Small intestine (tissue), 7 donors: Measurements from ENCODE around the gene SUPT5H. TPM values are rescaled to one million over a fixed set of nuclear protein-coding genes. Genes with fewer than 3 reads are reported as not detected.
A peak's percentile ranks its signal among the peaks of the same experiment; 100 is the strongest.
"Not testable (repeated sequence)": the region's sequence is repeated elsewhere in the genome, so short reads cannot be mapped to it uniquely, and the experiment has no call there.

Experiments
- DNase-seq, 2 donors: peaks; one replicate each; pipeline versions ENCODE4 v3.0.0 to v3.0.0-alpha.2; 2013
- FAIRE-seq: peaks from 2 replicates; lab custom pipeline; 2012; peaks lifted over from hg19 to GRCh38; lab: Jason Lieb, UNC
- H3K27ac ChIP-seq, 3 donors: one replicate each; pipeline ENCODE4 v1.5.1; 2013; ENCODE audit warnings: low read length in 2 of 3, mild to moderate bottlenecking in 2 of 3, control low read depth in 1 of 3, inconsistent platforms in 1 of 3, low read depth in 1 of 3, moderate library complexity in 1 of 3
- H3K27me3 ChIP-seq, 3 donors: one replicate each; pipeline ENCODE4 v1.6.1; 2013; ENCODE audit warnings: low read length in 3 of 3, inconsistent platforms in 1 of 3; ENCODE audit not compliant: control insufficient read depth in 3 of 3, insufficient read depth in 3 of 3
- H3K36me3 ChIP-seq, 3 donors: one replicate each; pipeline ENCODE4 v1.6.1; 2013; ENCODE audit warnings: low read length in 3 of 3, inconsistent platforms in 1 of 3, low read depth in 1 of 3, mild to moderate bottlenecking in 1 of 3, moderate library complexity in 1 of 3; ENCODE audit not compliant: control insufficient read depth in 3 of 3, insufficient read depth in 2 of 3
- H3K4me1 ChIP-seq, 3 donors: one replicate each; pipeline ENCODE4 v1.6.1; 2013; ENCODE audit warnings: low read length in 2 of 3, inconsistent platforms in 1 of 3, low read depth in 1 of 3, mild to moderate bottlenecking in 1 of 3, moderate library complexity in 1 of 3; ENCODE audit not compliant: control insufficient read depth in 3 of 3, insufficient read depth in 2 of 3
- H3K4me3 ChIP-seq, 3 donors: one replicate each; pipeline ENCODE4 v1.5.1; 2013; ENCODE audit warnings: low read length in 3 of 3, control low read depth in 1 of 3, inconsistent platforms in 1 of 3, low read depth in 1 of 3, mild to moderate bottlenecking in 1 of 3, moderate library complexity in 1 of 3
- H3K9me3 ChIP-seq, 2 donors: one replicate each; pipeline ENCODE4 v1.6.1; 2013; ENCODE audit warnings: low read depth in 1 of 2, low read length in 1 of 2; ENCODE audit not compliant: control insufficient read depth in 2 of 2, insufficient read depth in 1 of 2
- WGBS, 3 donors: extraction: QIAGEN DNeasy Blood & Tissue Kit; methylation state at CpG; one replicate each; pipeline ENCODE4 v1.1.7; 2013; 5-methylcytosine and 5-hydroxymethylcytosine counted together
- polyA plus RNA-seq, 4 donors: library from polyadenylated mRNA; stranded (reverse) in 3 of 4; unstranded in 1 of 4; fragments of 200-250 nt in 3 of 4; fragments of 120-200 nt in 1 of 4; gene quantifications; one replicate each; pipeline versions ENCODE4 v1.2.1 to v1.2.3, GENCODE V29; 2013
- donor health status: healthy with polysubstance abuse.
- donor health status: control.
- donor health status: control.
- donor health status: Bipolar disorder and iron deficiency.
- donor health status: healthy.

SUPT5H gene
- polyA plus RNA-seq, 4 donors: 95.5 to 283 (median 163) TPM

DNA sequence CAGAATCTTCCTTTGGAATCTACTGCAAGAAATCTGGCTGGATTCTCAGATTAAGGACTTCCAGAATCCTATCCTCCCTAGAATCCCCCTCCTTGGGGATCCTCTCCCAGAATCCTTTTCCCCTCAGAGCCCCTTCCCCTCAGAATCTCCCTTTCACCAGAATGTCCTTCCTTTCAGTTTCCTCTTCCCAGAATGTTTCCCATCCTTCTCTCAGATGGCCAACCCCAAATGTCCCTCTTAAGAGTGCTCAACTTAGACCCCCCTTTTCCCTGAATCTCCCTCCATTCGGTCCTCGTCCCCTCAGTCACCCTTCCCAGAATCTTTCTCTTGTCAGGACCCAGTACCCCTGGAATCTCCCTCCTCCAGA, 9.0 kb upstream of the SUPT5H start:
- Histone ChIP-seq H3K36me3 (peaks cover 5 to 34% (median 6%) of the 10 kb centered on the region in 3 donors), H3K27me3 (no peaks in the 10 kb centered on the region), H3K4me3 (peak overlapping the region in 2 of 3 donors; percentile 50 to 80), H3K27ac (peak overlapping the region; percentile 51 to 94 (median 72)), H3K9me3 (no peaks in the 10 kb centered on the region), H3K4me1 (peaks cover 2 to 16% (median 15%) of the 10 kb centered on the region in 3 donors)
- WGBS, 3 donors: 3 to 16% (median 4%) methylated on average over 2 of the region's 2 CpGs
- FAIRE-seq (no peak), DNase-seq (no peak)

DNA sequence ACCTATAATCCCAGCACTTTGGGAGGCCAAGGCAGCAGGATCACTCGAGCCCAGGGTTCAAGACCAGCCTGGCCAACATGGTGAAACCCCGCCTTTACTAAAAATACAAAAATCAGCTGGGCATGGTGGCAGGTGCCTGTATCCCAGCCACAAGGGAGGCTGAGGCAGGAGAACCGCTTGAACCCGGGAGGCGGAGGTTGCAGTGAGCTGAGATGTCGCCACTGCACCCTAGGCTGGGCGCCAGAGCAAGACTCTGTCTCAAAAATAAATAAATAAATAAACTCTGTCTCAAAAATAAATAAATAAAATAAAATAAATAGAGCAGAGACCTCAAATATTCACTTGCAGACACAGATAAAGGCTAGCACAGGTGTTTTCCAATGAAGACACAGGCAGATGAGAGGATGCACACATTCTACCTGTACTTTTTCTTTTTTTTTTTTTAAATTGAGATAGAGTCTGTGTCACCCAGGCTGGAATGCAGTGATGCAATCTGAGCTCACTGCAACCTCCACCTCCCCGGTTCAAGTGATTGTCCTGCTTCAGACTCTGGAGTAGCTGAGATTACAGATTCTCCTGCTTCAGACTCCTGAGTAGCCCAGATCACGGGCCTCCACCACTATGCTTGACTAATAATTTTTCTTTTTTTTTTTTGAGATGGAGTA, 7.0 kb upstream of the SUPT5H start:
- WGBS, 3 donors: 81 to 87% (median 85%) methylated on average over 9 of the region's 9 CpGs
- DNase-seq (no peak), FAIRE-seq (no peak)
- no peak overlapping the region for H3K4me3 ChIP-seq
- no peaks in the 10 kb centered on the region for H3K9me3 ChIP-seq
- H3K27me3 ChIP-seq: no peaks in the 10 kb centered on the region
- peaks cover 2 to 14% (median 2%) of the 10 kb centered on the region in 3 donors for H3K36me3 ChIP-seq
- no peak overlapping the region for H3K27ac ChIP-seq
- peaks cover 2 to 16% (median 15%) of the 10 kb centered on the region in 3 donors for H3K4me1 ChIP-seq

- Histone ChIP-seq H3K36me3 (peaks cover 0 to 22% (median 0%) of the 10 kb centered on the region in 3 donors), H3K27ac (peak overlapping the region; percentile 85 to 97 (median 93)), H3K27me3 (no peaks in the 10 kb centered on the region), H3K4me3 (peak overlapping the region; percentile 81 to 93 (median 81)), H3K4me1 (peaks cover 2 to 11% (median 9%) of the 10 kb centered on the region in 3 donors), H3K9me3 (no peaks in the 10 kb centered on the region)
- WGBS, 3 donors: 2 to 3% (median 3%) methylated on average over 17 of the region's 17 CpGs
- FAIRE-seq (no peak), DNase-seq (peak in 1 of 2 donors; percentile 51)
Measured at GRCh38 chr19:39444598-39445195, 685 bp upstream of the SUPT5H start.

DNA sequence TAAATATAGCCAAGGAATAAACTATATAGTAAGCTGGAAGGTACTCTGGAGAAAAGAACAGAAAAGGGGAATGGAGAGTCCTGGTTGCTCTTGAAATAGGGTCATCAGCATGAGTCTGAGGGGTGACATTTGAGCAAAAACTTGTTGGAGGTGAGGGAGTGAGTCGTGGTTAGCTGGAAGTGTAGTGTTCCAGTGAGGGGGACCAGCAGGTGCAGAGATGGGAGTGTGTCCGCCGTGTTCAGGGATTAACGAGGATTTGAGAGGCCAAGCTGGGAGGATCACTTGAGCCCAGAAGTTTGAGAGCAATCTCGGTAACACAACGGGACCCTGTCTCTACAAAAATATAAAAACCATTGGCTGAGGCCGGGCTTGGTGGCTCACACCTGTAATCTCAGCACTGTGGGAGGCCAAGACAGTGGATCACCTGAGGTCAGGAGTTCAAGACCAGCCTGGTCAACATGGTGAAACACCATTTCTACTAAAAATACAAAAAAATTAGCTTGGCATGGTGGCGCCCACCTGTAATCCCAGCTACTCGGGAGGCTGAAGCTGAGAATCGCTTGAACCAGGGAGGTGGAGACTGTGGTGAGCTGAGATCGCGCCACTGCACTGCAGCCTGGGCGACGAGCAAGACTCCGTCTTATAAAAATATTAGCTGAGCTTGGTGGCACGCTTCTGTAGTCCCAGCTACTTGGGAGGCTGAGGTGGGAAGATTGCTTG, 1.1 kb downstream of the SUPT5H start:
- peaks cover 0 to 30% (median 0%) of the 10 kb centered on the region in 3 donors for H3K36me3 ChIP-seq
- DNase-seq (no peak), FAIRE-seq (no peak)
- H3K27me3 ChIP-seq: no peaks in the 10 kb centered on the region
- H3K4me3 ChIP-seq: peak overlapping the region in 2 of 3 donors; percentile 81 to 93
- no peak overlapping the region for H3K27ac ChIP-seq
- no peaks in the 10 kb centered on the region for H3K9me3 ChIP-seq
- peaks cover 2 to 11% (median 9%) of the 10 kb centered on the region in 3 donors for H3K4me1 ChIP-seq
- 78 to 81% (median 80%) methylated on average over 16 of the region's 16 CpGs for WGBS, 3 donors

GRCh38 chr19:39448271-39448670, 2.9 kb downstream of the SUPT5H start:
- FAIRE-seq: no peak
- no peak overlapping the region for H3K4me3 ChIP-seq
- H3K36me3 ChIP-seq: peaks cover 0 to 46% (median 3%) of the 10 kb centered on the region in 3 donors
- H3K9me3 ChIP-seq: no peaks in the 10 kb centered on the region
- no peaks in the 10 kb centered on the region for H3K27me3 ChIP-seq
- DNase-seq: no peak
- 59 to 79% (median 71%) methylated on average over 3 of the region's 3 CpGs for WGBS, 3 donors
- no peak overlapping the region for H3K27ac ChIP-seq
- peaks cover 2 to 11% (median 9%) of the 10 kb centered on the region in 3 donors for H3K4me1 ChIP-seq

DNA sequence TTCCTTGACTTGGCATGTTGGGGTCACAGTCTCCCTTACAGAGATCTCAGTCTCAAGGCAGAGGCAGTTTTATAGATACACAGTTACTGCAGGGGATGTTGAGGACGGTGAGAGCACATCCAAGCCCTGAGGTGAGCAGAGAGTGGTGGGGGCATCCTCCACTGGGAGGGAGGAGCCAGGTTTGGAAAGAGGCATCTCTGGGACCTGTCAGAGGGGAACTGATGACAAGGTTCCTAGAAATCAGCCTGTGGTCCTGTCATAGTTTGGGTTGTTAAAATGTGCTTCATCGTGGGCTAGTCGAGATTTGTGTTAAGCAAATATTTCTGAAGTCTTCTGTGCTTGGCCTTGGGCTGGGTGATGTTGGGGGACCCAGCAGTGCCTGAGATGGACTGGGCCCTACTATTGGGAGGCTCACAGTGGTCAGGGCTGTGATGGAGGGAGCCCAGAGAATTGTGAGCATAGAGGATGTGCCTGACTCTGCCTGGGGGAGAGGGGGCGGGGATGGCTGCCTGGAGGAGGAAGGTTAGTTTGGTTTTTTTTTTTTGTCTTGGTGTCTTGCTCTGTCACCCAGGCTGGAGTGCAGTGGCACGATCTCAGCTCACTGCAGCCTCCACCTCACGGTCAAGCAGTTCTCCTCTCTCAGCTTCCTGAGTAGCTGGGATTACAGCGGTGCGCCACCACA, 3.9 kb downstream of the SUPT5H start:
- Histone ChIP-seq H3K27me3 (no peaks in the 10 kb centered on the region), H3K36me3 (peaks cover 0 to 52% (median 7%) of the 10 kb centered on the region in 3 donors), H3K4me1 (peaks cover 2 to 11% (median 7%) of the 10 kb centered on the region in 3 donors), H3K9me3 (no peaks in the 10 kb centered on the region), H3K4me3 (no peak overlapping the region), H3K27ac (no peak overlapping the region)
- WGBS, 3 donors: 77 to 79% (median 78%) methylated on average over 7 to 8 of the region's 8 CpGs
- FAIRE-seq (no peak), DNase-seq (no peak)

- H3K9me3 ChIP-seq, H3K27me3 ChIP-seq, H3K27ac ChIP-seq, FAIRE-seq, DNase-seq, H3K4me3 ChIP-seq: not testable (repeated sequence)
- Histone ChIP-seq H3K36me3 (peaks cover 0 to 59% (median 10%) of the 10 kb centered on the region in 3 donors), H3K4me1 (peaks cover 2 to 11% (median 3%) of the 10 kb centered on the region in 3 donors)
- 85 to 93% (median 92%) methylated on average over 8 of the region's 8 CpGs for whole genome bisulfite sequencing, 3 donors
Measured at GRCh38 chr19:39451257-39451656, 5.9 kb downstream of the SUPT5H start.

DNA sequence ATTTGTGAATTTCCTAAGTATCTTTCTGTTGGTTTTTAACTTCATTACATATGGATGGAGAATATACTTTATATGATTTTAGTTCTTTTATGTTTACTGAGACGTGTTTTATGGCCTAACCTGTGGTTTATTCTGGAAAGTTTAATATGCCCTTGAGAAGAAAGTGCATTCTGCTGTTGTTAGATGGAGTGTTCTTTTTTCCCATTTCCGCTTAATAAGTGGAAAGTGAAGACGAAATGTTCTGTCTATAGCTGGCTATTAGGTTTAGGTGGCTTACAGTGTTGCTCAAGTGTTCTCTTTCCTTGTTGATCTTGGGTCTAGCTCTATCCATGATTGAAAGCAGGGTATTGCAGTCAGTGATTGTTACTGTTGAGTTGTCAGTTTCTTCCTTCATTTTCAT, 18.0 kb downstream of the SUPT5H start:
- H3K4me3 ChIP-seq: no peak overlapping the region
- H3K27me3 ChIP-seq: no peaks in the 10 kb centered on the region
- WGBS, 3 donors: 76 to 96% (median 93%) methylated on average over 3 of the region's 3 CpGs
- no peaks in the 10 kb centered on the region for H3K9me3 ChIP-seq
- no peak for DNase-seq
- H3K4me1 ChIP-seq: no peaks in the 10 kb centered on the region
- peaks cover 31 to 77% (median 47%) of the 10 kb centered on the region in 3 donors for H3K36me3 ChIP-seq
- no peak for FAIRE-seq
- no peak overlapping the region for H3K27ac ChIP-seq
